HL-60/S4 treated with retinoic acid at 250 ng/mL for 4 days and 3 days (cell line): ENCODE measurements around the gene GKN1.
"Not testable (repeated sequence)": the region's sequence is repeated elsewhere in the genome, so short reads cannot be mapped to it uniquely, and the experiment has no call there.

Experiments used
- in situ Hi-C: fragments of 300-500 bp; cut with MboI; formaldehyde crosslinking; loops from 2 replicates; pipeline ENCODE4 v1.7.0; 2022; ENCODE audit warnings: low sequenced_read_pairs

Gene GKN1

DNA sequence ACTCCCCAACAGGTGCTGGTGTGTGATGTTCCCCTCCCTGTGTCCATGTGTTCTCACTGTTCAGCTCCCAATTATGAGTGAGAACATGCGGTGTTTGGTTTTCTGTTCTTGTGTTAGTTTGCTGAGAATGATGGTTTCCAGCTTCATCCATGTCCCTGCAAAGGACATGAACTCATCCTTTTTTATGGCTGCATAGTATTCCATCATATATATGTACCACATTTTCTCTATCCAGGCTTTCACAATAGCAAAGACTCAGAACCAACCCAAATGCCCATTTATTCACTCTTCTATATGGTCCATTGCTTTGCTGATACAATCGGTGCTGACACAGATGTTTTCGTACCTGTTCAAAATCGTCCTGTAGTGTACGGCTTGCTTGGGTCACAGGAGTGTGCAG is 19.0 kb upstream of the GKN1 start:
- in situ Hi-C loops, result not testable (repeated sequence)

DNA sequence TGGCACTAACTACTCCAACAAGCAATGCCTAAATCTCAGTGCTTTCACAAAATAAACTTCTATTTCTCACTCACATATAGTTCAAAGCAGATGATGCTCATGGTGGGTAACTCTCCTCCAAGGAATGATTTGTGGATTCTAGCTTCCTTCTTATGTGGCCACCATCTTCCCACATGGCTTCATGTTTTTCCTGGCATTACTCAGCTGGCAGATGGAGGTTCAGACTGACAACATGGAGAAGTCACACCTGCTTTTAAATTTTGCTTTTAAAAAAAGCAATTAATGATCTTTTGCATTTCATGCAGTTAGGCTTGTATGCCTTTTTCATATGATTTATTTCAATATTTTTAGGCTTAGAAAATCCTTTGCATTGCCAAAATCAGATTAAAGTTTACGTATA is 15.4 kb upstream of the GKN1 start:
- in situ Hi-C loops, result no loop called here

DNA sequence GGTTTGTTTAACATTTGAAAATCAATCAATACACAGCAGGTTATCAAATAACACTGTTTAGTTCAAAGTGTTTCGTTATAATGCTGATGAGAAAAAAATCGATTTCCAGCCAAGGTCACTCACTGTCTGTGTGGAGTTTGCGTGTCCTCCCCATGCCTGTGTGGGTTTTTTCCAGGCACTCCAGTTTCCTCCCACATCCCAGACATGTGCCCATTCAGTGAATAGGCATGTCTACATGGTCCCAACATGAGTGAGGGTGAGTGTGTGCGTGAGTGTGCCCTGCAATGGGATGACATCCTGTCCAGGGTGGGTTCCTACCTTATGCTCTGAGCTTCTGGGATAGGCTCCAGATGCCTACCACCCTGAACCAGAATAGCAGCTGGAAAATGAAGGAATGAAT is 13.1 kb upstream of the GKN1 start:
- in situ Hi-C loops, result no loop called here

DNA sequence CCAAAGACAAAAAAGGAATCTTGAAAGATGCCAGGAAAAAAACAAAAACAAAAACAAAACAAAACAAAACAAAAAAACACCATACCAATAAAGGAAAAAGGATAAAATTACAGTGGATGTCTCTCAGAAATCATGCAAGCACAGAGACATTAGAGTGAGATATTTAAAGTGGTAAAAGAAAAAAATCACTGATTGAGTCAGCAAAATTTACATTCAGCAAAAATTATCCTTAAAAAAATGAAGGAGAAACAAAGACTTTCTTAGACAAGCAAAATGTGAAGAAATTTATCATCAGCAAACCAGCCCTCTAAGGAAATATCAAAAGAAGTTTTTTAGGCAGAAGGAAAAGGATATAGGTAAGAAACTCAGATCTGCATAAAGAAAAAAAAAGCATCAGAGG is 10.2 kb upstream of the GKN1 start:
- in situ Hi-C loops, result no loop called here

DNA sequence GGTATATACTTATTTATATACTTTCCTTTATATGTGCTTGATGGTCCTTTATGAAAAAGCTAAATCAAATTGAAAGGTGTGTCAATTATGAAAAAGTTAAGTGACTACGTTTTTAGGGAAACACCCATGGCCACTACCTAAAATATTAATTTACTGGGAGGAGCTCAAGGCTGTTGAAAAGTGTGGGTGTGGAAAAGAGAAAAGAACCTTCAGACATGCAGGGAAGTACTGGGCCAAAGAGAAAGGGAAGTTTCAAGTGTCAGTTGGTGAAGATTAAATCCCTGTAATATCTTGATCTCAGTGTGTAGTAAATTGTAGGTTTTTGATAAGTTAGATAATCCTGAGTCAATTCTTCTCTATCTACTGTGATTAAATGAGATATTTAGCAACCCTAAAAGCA is 6.2 kb upstream of the GKN1 start:
- in situ Hi-C loops, result no loop called here

DNA sequence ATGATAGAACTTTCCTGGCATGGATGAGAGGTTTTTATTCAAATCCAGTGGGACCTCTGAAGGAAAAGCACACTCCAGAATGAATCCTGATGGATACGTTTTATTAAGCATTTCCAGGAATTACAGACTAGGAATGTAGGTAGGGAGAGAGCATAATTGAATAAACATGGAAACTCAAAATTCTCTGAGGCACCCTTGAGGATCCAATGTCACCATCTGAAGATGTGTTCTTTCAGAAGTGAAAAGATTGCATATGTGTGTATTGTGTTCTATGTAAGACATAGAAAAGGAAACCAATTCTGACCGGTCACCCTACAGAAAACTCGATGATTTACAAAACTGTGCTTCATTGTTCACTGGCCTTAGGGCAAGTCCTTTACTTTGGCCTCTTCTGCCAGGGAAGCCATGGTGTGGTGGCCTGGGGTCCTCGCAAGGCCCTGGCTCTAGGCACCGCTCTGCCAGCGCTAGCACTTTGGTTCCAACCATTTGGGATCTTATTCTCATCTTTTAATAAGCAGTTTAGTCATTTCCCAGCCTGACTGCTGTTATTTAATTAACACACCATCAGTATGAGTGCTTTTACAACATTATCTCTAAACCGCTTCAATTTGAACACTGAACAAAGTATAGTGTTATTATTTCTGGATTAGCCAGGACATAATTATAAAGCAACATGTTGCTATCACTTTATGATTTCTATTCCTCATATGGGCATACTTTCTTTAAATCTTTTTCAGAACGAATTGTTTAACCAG is 4.5 kb upstream of the GKN1 start:
- in situ Hi-C loops, result no loop called here

DNA sequence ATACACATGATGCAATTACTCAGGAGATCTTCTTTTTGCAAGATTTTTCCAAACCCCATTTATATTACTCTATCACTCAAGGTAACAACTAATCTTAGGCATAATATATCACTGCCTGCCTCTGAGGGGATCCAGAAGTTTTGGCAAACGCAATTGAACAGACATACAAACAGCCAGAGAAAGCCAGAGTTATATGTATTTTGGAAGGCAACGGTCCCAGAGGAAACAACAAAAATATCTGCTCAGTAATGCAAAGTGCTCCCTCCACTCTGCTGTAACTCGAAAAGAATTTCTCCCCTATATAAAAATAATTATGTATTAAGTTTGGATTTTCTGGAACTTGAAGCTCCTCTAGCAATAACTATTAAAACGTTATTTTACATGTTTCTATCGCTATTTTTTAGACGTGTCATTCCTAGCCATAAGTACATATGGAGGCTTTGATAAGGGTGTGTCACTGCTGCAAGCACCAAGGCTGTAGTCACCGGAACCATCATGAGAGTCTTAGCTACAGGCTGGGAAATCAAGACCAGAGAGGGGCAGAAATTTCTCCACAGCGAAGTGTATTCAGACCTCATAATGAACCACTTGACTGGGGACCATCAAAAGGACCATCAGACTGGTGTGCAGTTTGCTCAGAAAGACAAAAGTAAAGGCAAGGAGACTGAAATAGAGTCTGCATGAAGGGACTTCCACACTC is 3.7 kb upstream of the GKN1 start:
- in situ Hi-C loops, result no loop called here

DNA sequence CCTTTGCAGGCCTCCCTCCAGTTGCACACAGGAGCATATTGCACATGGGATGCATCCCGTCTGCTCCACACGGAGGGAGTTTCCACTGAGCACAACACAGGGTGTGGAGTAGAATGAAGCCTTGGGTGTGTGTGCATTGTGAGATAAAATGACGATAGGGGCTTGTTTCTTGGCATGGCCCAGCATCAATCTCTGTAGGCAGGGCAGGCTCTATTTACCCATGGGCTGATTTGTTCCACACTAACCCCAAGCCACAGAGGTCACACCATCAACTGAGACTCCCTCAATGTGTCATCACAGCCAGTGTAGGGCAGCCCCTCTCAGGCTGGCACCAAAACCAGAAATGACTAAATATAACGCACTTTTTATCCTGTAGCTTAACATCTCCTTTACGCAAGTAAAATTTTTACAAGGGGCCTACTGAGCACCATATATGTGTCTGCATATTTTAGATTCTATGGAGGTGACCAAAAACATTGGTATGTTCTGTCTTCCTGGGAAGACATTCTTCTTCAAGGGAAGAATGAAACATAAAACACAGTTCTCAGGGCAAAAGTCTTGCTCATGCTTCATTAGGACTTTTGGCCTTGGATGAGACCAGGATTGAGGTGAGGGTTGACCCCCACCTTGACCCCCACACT is 2.7 kb upstream of the GKN1 start:
- in situ Hi-C loops, result no loop called here

DNA sequence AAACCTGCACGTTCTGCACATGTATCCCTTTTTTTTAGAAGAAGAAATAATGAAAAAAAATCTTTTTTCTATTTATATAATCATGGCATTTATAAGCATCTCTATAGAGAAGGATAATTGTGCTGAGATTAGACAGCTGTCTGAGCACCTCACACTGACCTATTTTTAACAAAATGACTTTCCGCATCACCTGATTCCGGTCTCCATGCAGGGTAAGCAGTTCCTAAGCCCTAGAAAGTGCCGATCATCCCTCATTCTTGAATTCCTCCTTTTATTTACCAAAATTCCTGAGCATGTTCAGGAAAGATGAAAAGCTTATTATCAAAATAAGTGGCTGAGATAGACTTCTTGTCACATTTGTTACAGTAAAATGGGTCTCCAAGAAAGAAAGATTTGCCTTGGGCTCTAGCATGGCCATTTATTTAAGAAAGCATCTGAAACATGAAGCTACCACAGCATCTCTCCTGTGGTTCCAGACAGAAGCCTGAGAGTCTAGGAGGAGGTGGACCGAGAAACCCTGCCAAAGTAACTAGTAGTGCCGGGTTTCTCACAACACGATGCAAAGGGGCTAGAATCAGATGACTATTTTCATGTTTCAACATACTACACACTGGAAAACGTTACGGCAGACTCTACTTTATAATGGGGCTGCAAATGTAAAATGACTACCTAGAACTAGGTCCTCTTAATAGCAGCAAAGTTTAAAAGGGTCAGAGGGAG is 670 bp downstream of the GKN1 start:
- in situ Hi-C loops, result no loop called here

DNA sequence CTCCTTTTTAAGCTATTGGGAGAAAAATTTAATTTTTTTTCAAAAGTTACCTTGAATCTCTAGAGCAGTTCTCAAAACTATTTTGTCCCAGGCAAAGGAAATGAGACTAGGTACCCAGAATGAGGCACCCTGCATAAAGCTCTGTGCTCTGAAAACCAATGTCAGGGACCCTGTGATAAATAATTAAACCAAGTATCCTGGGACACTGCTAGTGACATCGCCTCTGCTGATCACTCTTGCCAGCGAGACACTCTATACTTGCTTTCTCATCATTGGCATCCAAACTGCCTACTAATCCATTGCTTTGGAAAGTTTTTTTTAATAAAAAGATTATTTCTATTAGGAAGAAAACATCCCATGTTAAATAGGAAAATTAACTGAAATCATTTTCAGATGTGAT is 1.4 kb downstream of the GKN1 start:
- in situ Hi-C loops, result no loop called here

DNA sequence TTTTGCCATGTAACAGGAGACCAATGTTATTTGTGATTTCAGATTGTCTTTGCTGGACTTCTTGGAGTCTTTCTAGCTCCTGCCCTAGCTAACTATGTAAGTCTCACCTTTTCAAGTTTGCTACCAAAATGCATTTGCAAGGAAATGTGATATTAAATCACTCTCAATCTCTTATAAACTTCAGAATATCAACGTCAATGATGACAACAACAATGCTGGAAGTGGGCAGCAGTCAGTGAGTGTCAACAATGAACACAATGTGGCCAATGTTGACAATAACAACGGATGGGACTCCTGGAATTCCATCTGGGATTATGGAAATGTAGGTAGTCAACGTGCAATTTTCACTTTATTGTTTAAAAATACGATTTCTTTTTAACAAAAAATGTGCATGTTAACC is 3.0 kb downstream of the GKN1 start:
- in situ Hi-C loops, result no loop called here

DNA sequence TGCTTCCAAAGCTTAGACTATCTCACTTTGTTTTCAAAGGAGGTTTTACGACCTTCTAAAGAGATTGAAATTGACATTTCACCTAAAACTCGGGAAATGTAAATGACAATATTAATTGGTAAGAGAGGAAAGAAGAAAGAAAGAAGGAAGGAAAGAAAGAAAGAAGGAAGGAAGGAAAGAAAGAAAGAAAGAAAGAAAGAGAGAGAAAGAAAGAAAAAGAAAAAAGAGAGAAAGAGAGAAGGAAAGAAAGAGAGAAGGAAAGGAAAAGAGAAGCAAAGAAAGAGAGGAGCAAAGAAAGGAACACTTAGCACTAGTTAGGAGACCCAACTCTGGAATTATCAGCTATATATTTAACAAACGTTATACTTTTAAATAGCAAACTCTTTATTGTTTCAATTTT is 3.7 kb downstream of the GKN1 start:
- in situ Hi-C loops, result no loop called here

DNA sequence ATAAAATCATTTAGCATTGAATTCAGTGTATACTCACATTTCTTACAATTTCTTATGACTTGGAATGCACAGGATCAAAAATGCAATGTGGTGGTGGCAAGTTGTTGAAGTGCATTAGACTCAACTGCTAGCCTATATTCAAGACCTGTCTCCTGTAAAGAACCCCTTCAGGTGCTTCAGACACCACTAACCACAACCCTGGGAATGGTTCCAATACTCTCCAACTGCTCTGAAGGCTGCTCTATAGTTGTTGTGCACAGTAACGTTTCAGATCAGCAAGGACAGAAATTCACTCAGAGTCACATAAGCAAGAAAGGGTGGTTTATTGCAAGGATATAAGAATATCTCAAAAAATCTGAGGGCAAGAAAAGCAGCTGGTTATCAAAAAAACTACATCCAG is 6.5 kb downstream of the GKN1 start:
- in situ Hi-C loops, result no loop called here

DNA sequence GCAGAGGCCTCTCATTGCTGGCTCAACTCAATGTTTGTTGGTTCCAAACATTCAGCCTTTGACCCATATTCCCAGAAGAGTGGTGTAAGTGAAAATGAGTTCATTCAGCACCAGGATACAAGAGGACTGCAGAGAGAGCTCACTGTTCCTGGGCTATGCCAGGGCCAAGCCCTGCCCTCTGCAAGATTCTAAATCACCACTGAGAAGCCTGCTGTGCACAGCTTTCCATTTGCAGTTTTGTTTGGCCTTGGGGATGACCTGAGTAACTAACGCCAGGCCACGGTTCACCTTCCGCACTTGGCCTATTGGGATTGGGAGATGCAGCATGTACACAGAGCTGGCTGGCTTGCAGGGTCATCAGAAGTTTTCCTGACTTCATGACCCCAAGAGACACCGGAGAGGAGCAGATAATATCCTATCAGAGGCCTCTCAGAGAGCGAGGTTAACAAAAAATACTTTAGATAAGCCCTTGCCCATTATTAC is 12.6 kb downstream of the GKN1 start:
- in situ Hi-C loops, result no loop called here

DNA sequence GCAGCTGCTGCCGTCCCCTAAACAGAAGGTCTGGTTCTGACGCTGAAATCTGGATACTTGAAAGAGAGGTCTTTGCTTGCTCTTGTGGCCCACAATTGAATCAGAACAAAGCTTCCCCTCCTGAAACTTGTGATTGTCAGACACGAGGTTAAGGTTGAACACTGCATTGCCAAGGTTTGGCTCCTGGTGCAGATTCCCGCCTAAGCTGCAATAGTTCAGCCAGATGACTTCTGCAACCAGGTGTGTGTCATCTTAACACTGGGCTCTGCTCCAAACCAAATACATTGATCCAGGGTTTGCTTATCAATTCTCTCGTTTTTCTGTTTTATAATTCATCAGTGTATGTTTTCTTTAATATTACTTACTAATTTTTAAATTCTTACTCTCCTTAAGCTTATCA is 14.6 kb downstream of the GKN1 start:
- in situ Hi-C loops, result no loop called here

DNA sequence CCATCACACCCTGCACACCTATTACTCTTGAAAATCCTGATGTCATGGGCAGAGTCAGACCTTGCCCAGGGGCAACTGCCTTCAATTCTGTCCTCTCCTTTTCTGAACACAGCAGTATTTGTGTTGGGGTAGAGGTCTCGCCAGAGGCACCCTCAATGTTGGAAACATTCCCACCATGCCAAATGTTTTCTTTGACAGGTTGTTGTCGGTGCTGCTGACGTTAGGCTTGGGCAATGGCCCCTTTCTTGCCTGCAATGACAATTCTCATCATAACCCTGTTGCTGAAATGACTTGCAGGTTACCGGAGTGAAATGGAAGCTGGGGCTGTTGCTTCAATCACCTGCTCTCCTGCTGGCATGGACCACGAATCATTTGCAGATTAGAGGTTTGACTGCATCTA is 17.9 kb downstream of the GKN1 start:
- in situ Hi-C loops, result no loop called here

DNA sequence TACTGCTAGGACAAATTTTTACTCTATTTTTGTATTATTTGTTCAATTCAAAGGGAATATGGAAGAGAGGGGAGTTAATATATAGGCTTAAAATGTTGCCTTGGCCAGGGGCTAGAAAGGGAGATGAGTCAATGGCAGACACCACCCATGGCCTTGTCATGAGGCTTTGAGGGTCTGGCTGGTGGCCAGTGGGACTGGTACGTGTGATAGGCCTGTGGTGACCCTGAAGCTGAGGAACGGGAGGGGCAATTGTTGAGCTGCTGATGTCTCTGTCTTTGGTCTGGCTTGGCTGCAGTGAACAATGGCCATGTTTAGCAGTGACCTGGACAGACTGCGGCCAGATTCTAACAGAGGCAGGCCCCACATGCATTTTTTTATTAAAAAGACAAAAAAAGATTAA is 18.5 kb downstream of the GKN1 start:
- in situ Hi-C loops, result no loop called here

DNA sequence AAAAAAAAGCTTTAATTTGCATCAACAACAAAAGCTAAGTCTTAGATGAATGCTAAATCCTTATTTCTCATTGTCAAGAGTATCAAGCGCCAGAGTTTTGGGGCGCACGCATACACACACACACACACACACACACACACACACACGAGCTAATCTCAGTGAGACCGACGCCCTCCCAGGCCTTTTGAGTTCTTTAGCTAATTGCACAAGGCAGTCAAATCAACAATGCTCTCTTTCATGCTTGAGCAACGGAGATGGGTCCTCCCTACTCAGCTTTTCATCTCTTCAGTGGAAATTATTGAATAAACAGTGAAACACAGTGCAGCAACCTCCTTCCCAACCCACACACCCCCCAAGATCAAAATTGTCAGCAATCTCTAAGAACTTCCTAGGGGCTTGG is 19.2 kb downstream of the GKN1 start:
- in situ Hi-C loops, result no loop called here

DNA sequence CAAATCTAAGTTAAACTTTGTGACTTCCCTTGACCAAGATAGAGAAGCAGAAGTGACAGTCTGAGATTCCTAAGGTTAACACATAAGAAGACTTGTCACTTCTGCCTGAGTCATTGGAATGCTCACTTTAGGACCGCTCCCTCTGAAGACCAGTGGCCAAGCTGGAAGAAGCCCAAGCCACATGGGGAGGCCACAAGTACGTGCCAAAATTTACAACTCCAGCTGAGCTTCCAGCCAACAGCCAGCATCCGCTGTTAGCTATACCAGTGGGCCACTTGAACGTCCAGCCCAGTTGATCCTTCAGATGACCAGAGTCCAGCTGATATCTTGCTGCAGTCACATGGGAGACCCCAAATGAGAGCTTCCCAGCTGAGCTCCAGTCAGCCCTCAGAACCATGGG is 20.4 kb downstream of the GKN1 start:
- in situ Hi-C loops, result no loop called here

DNA sequence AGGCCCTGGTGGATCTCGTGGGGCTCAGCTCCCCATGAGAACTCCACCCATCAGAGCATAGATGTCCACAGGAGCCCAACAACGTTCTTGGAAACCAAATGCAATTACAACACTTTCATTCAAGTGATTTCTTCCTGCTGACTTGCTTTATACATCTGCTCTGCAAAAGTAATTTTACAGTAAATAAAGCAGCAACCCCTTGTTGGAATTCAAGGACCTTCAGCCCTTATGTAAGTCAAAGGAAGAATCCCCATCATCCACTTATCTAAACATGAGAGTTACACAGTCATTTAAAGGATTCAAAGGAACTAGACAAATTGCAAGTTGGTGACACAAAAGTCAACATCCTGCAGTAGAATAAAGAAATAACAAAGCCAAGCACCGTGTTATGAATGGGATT is 21.5 kb downstream of the GKN1 start:
- in situ Hi-C loops, result no loop called here

DNA sequence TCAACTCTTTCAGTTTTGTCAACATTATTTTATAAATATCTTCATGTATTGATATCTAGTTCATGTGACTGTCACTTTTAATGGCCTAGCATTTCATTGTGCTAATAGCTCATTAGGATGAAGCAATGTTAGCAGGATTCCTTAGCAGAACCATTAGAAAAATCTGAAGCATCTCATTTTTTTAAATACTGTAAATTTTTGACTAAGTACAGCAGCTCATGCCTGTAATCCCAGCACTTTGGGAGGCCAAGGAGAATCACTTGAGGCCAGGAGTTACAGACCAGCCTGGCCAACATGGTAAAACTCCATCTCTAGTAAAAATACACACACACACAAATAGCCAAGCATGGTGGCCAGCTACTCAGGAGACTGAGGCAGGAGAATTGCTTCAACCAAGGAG is 23.0 kb downstream of the GKN1 start:
- in situ Hi-C loops, result no loop called here

DNA sequence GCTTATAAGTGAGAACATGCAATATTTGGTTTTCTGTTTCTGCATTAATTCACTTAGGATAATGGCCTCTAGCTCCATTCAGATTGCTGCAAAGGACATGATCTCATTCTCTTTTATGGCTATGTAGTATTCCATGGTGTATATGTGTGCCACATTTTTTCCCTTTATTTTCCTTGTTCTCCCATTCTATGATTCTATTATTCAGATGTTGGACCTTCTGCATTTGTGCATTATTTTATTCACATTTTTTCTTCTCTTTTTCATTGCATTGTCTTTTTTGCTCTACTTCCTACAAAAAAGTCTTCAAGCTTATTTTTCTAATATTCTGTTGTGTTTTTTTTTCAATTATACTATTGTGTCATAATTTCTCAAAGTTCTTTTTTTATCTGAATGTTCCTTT is 27.4 kb downstream of the GKN1 start:
- in situ Hi-C loops, result no loop called here
